Colon (tissue), 2 donors: ENCODE results near the gene ZNF487.
"Not testable (repeated sequence)": the region's sequence is repeated elsewhere in the genome, so short reads cannot be mapped to it uniquely, and the experiment has no call there.

Experiments
- FAIRE-seq: peaks from 2 replicates; lab custom pipeline; 2012; peaks lifted over from hg19 to GRCh38; lab: Jason Lieb, UNC
- donor health status: control.
- donor health status: control.

ZNF487 gene

GRCh38 chr10:43440463-43441134 is 3.7 kb downstream of the ZNF487 start:
- no peak for FAIRE-seq

- no peak for FAIRE-seq
Measured at GRCh38 chr10:43444323-43444722, 7.4 kb downstream of the ZNF487 start.

- FAIRE-seq = no peak
Measured at GRCh38 chr10:43444897-43445466, 8.1 kb downstream of the ZNF487 start.

GRCh38 chr10:43446219-43447017 is 9.5 kb downstream of the ZNF487 start:
- not testable (repeated sequence) for FAIRE-seq

- FAIRE-seq = no peak
Measured at GRCh38 chr10:43448742-43449141, 11.8 kb downstream of the ZNF487 start.

GRCh38 chr10:43452356-43452914 is 15.5 kb downstream of the ZNF487 start:
- no peak for FAIRE-seq

GRCh38 chr10:43453266-43453831 is 16.4 kb downstream of the ZNF487 start:
- FAIRE-seq = no peak

GRCh38 chr10:43454025-43454424 is 17.1 kb downstream of the ZNF487 start:
- FAIRE-seq = not testable (repeated sequence)

GRCh38 chr10:43456561-43456960 is 19.6 kb downstream of the ZNF487 start:
- FAIRE-seq = not testable (repeated sequence)

- FAIRE-seq = no peak
Measured at GRCh38 chr10:43458227-43458626, 21.3 kb downstream of the ZNF487 start.

- no peak for FAIRE-seq
Measured at GRCh38 chr10:43461950-43462349, 25.0 kb downstream of the ZNF487 start.

GRCh38 chr10:43465086-43465735 is 28.3 kb downstream of the ZNF487 start:
- FAIRE-seq = not testable (repeated sequence)

GRCh38 chr10:43465736-43466120 is 28.8 kb downstream of the ZNF487 start:
- FAIRE-seq = not testable (repeated sequence)

GRCh38 chr10:43471146-43471545 is 34.2 kb downstream of the ZNF487 start:
- no peak for FAIRE-seq

GRCh38 chr10:43471935-43472720 is 35.2 kb downstream of the ZNF487 start:
- no peak for FAIRE-seq

GRCh38 chr10:43479275-43479674 is 42.4 kb downstream of the ZNF487 start:
- no peak for FAIRE-seq

GRCh38 chr10:43482319-43483078 is 45.6 kb downstream of the ZNF487 start:
- no peak for FAIRE-seq

GRCh38 chr10:43491855-43492254 is 54.9 kb downstream of the ZNF487 start:
- FAIRE-seq = no peak

- FAIRE-seq = no peak
Measured at GRCh38 chr10:43502931-43503330, 66.0 kb downstream of the ZNF487 start.
